Progenitor cell of endocrine pancreas (in vitro differentiated cells): Measurements from ENCODE around the gene ELOF1. TPM values are rescaled to one million over a fixed set of nuclear protein-coding genes. Genes with fewer than 3 reads are reported as not detected.

Experiments used
- DNase-seq: peaks from one replicate; pipeline ENCODE4 v3.0.0; 2021; ENCODE audit warnings: low spot score; ENCODE audit not compliant: unreplicated experiment
- H3K27ac Mint-ChIP-seq: 2 replicates; pipeline ENCODE4 v1.8.0; 2021; ENCODE audit warnings: mild to moderate bottlenecking, moderate library complexity, mixed read lengths
- H3K27me3 Mint-ChIP-seq: 2 replicates; pipeline ENCODE4 v1.8.0; 2021; ENCODE audit warnings: mixed read lengths
- H3K36me3 Mint-ChIP-seq: 2 replicates; pipeline ENCODE4 v1.8.0; 2022; ENCODE audit warnings: mixed read lengths; ENCODE audit not compliant: insufficient read depth
- H3K4me1 Mint-ChIP-seq: 2 replicates; pipeline ENCODE4 v1.8.0; 2021; ENCODE audit warnings: low read depth, mixed read lengths
- H3K4me3 Mint-ChIP-seq: 2 replicates; pipeline ENCODE4 v1.8.0; 2021; ENCODE audit warnings: low read depth, mild to moderate bottlenecking, moderate library complexity, mixed read lengths
- H3K9me3 Mint-ChIP-seq: 2 replicates; pipeline ENCODE4 v1.8.0; 2021; ENCODE audit warnings: low read depth, mixed read lengths
- CTCF ChIP-seq: fragments of 200-600 bp; sonication (generic); IDR thresholded peaks from one replicate; pipeline ENCODE4 v1.5.0; 2021; ENCODE audit warnings: antibody characterized with exemption, mild to moderate bottlenecking; ENCODE audit not compliant: unreplicated experiment
- total RNA-seq: library from RNA; stranded (reverse); gene quantifications from 2 replicates; pipeline ENCODE4 v1.2.1, GENCODE V29; 2021

ELOF1 gene
- total RNA-seq, 1 donor from 2014 or later = 56.5 TPM

- peak overlapping the region; percentile 71 for H3K27ac Mint-ChIP-seq
- H3K27me3 Mint-ChIP-seq = no peaks in the 10 kb centered on the region
- H3K4me3 Mint-ChIP-seq = no peak overlapping the region
- H3K9me3 Mint-ChIP-seq = no peaks in the 10 kb centered on the region
- H3K4me1 Mint-ChIP-seq = peaks cover 11% of the 10 kb centered on the region
- TF ChIP-seq CTCF = no peak
- no peak for DNase-seq
- no peaks in the 10 kb centered on the region for H3K36me3 Mint-ChIP-seq
Observed at GRCh38 chr19:11563532-11563931, 4.5 kb upstream of the ELOF1 start.

- peak; percentile 66 for TF ChIP-seq CTCF
- Mint-ChIP-seq H3K9me3 (no peaks in the 10 kb centered on the region), H3K4me3 (peak overlapping the region; percentile 77), H3K36me3 (peaks cover 3% of the 10 kb centered on the region), H3K27me3 (no peaks in the 10 kb centered on the region), H3K27ac (peak overlapping the region; percentile 68), H3K4me1 (peaks cover 19% of the 10 kb centered on the region)
- peak; percentile 21 for DNase-seq
Observed at GRCh38 chr19:11560404-11561051, 1.5 kb upstream of the ELOF1 start.

GRCh38 chr19:11556634-11557420 lies 2.2 kb downstream of the ELOF1 start:
- peaks cover 19% of the 10 kb centered on the region for H3K4me1 Mint-ChIP-seq
- peak overlapping the region; percentile 80 for H3K27ac Mint-ChIP-seq
- no peak for TF ChIP-seq CTCF
- DNase-seq = no peak
- H3K36me3 Mint-ChIP-seq = peaks cover 5% of the 10 kb centered on the region
- peak overlapping the region; percentile 95 for H3K4me3 Mint-ChIP-seq
- H3K27me3 Mint-ChIP-seq = no peaks in the 10 kb centered on the region
- H3K9me3 Mint-ChIP-seq = no peaks in the 10 kb centered on the region

GRCh38 chr19:11555246-11555645 lies 3.8 kb downstream of the ELOF1 start:
- TF ChIP-seq CTCF = no peak
- Mint-ChIP-seq H3K9me3 (no peaks in the 10 kb centered on the region), H3K4me3 (peak overlapping the region; percentile 40), H3K4me1 (peaks cover 15% of the 10 kb centered on the region), H3K27ac (no peak overlapping the region), H3K36me3 (peaks cover 5% of the 10 kb centered on the region), H3K27me3 (no peaks in the 10 kb centered on the region)
- DNase-seq = no peak

- TF ChIP-seq CTCF = no peak
- H3K27ac Mint-ChIP-seq = peak overlapping the region; percentile 19
- H3K4me3 Mint-ChIP-seq = no peak overlapping the region
- no peaks in the 10 kb centered on the region for H3K27me3 Mint-ChIP-seq
- peaks cover 5% of the 10 kb centered on the region for H3K36me3 Mint-ChIP-seq
- no peaks in the 10 kb centered on the region for H3K9me3 Mint-ChIP-seq
- no peak for DNase-seq
- peaks cover 11% of the 10 kb centered on the region for H3K4me1 Mint-ChIP-seq
Observed at GRCh38 chr19:11554160-11554559, 4.9 kb downstream of the ELOF1 start.
